PC-3 (cell line): ENCODE measurements around the gene SYK. TPM values are rescaled to one million over a fixed set of nuclear protein-coding genes. Genes with fewer than 3 reads are reported as not detected.
"Not testable (repeated sequence)": the region's sequence is repeated elsewhere in the genome, so short reads cannot be mapped to it uniquely, and the experiment has no call there.

Experiments used
- ATAC-seq: fragments of 200-7000 bp; cut with Tn5 transposase; 2 replicates; pipeline ENCODE4 v1.9.1; 2020; ENCODE audit warnings: mild to moderate bottlenecking, moderate library complexity
- Bru-seq: library from RNA; stranded (reverse); fragments of 400-500 nt; gene quantifications from one replicate; lab custom pipeline; 2021; lab: Mats Ljungman, UMichigan
- BruChase-seq, 2 experiments: library from RNA; stranded (reverse); fragments of 400-500 nt; gene quantifications; one replicate each; lab custom pipeline; 2021; lab: Mats Ljungman, UMichigan
- BruUV-seq: library from RNA; stranded (reverse); fragments of 400-500 nt; replicated peaks from 2 replicates; lab custom pipeline; 2021; lab: Mats Ljungman, UMichigan
- CTCF ChIA-PET: fragments of 300-600 bp; sonication (Branson Sonifier 250); formaldehyde crosslinking; loops from one replicate; lab custom pipeline; 2022; ENCODE audit warnings: antibody characterized with exemption; lab: Charles Lee
- POLR2A ChIA-PET: fragments of 300-600 bp; sonication (Branson Sonifier 250); formaldehyde crosslinking; loops from one replicate; lab custom pipeline; 2022; ENCODE audit warnings: antibody characterized with exemption; ENCODE audit not compliant: unreplicated experiment; lab: Charles Lee
- DNase-seq: peaks from one replicate; pipeline ENCODE4 v3.0.0-alpha.2; 2015
- H2AFZ ChIP-seq: fragments of 300-600 bp; sonication (generic); 2 replicates; pipeline ENCODE4 v1.6.0; 2016; ENCODE audit warnings: antibody characterized with exemption, low read length
- H3F3A ChIP-seq: fragments of 300-600 bp; sonication (generic); one replicate; pipeline ENCODE4 v1.6.0; 2017; ENCODE audit warnings: antibody characterized with exemption, low read length, control low read depth, mild to moderate bottlenecking; ENCODE audit not compliant: unreplicated experiment
- H3K27ac ChIP-seq: fragments of 300-600 bp; sonication (generic); 2 replicates; pipeline ENCODE4 v1.5.1; 2016; ENCODE audit warnings: mild to moderate bottlenecking, low read length
- H3K27me3 ChIP-seq: fragments of 300-600 bp; sonication (generic); 2 replicates; pipeline ENCODE4 v1.6.1; 2016; ENCODE audit warnings: low read length, mixed read lengths
- H3K36me3 ChIP-seq: fragments of 300-600 bp; sonication (generic); 2 replicates; pipeline ENCODE4 v1.6.1; 2016; ENCODE audit warnings: low read depth, mixed run types, low read length, mixed read lengths
- H3K4me1 ChIP-seq: fragments of 300-600 bp; sonication (generic); 2 replicates; pipeline ENCODE4 v1.5.1; 2016; ENCODE audit warnings: low read length; ENCODE audit not compliant: insufficient read depth
- H3K4me2 ChIP-seq: fragments of 300-600 bp; sonication (generic); 2 replicates; pipeline ENCODE4 v1.6.0; 2016; ENCODE audit warnings: low read length
- H3K4me3 ChIP-seq: fragments of 300-600 bp; sonication (generic); 2 replicates; pipeline ENCODE4 v1.5.1; 2016; ENCODE audit warnings: mild to moderate bottlenecking, low read length, mixed read lengths
- H3K79me2 ChIP-seq: fragments of 300-600 bp; sonication (generic); 2 replicates; pipeline ENCODE4 v1.6.1; 2017; ENCODE audit warnings: low read length, mixed read lengths
- H3K9ac ChIP-seq: fragments of 300-600 bp; sonication (generic); 2 replicates; pipeline ENCODE4 v1.6.0; 2016; ENCODE audit warnings: mild to moderate bottlenecking, low read length
- H3K9me2 ChIP-seq: fragments of 300-600 bp; sonication (generic); replicated peaks from 2 replicates; pipeline ENCODE4 v1.6.1; 2016; ENCODE audit warnings: mixed run types, low read length, mixed read lengths
- H3K9me3 ChIP-seq: fragments of 300-600 bp; sonication (generic); 2 replicates; pipeline ENCODE4 v1.6.1; 2016; ENCODE audit warnings: low read length, mixed read lengths
- H4K20me1 ChIP-seq: fragments of 300-600 bp; sonication (generic); 2 replicates; pipeline ENCODE4 v1.6.1; 2016; ENCODE audit warnings: low read length, mixed read lengths
- CTCF ChIP-seq: fragments of 300-600 bp; sonication (generic); conservative IDR thresholded peaks from 2 replicates; pipeline ENCODE4 v1.5.1; 2017; ENCODE audit warnings: antibody characterized with exemption, low read depth, mild to moderate bottlenecking, low read length
- EZH2 ChIP-seq: fragments of 300-600 bp; sonication (generic); IDR thresholded peaks from one replicate; pipeline ENCODE4 v1.6.1; 2017; ENCODE audit warnings: antibody characterized with exemption, mild to moderate bottlenecking, low read length; ENCODE audit not compliant: unreplicated experiment
- EZH2phosphoT487 ChIP-seq: fragments of 300-600 bp; sonication (generic); IDR thresholded peaks from 2 replicates; pipeline ENCODE4 v1.6.1; 2018; ENCODE audit warnings: mild to moderate bottlenecking, antibody characterized with exemption, low read length, borderline replicate concordance
- intact Hi-C: fragments of 100-400 bp; cut with micrococcal nuclease; formaldehyde crosslinking; loops from 2 replicates; pipeline ENCODE4 v1.9.0; 2023
- long read RNA-seq: library from polyadenylated mRNA; unstranded; transcript quantifications from one replicate; pipeline ENCODE4 v2.0.0, GENCODE V29; 2021; ENCODE audit not compliant: unreplicated experiment
- total RNA-seq: library from RNA; depleted of rRNA; stranded (reverse); fragments of >200 nt; gene quantifications from 2 replicates; pipeline ENCODE4 v1.2.3, GENCODE V29; 2014; rRNA removed

The SYK gene
- 12.9 and 14.6 TPM in 2 replicates for total RNA-seq
- Bru-seq, nascent RNA, result percentile 46 among the genes with signal in this experiment
- BruChase-seq, experiment 1, labeled RNA remaining after a 6-hour chase, result percentile 42 among the genes with signal in this experiment
- percentile 41 among the genes with signal in this experiment for BruChase-seq, experiment 2, labeled RNA remaining after a 2-hour chase
- long read RNA-seq, full-length matches to known transcripts, result 10 of 28 reads
- long read RNA-seq, partial matches to known transcripts, result 8 of 28 reads
- long read RNA-seq, other reads (novel, unspliced or antisense), result 10 of 28 reads

- Histone ChIP-seq H3K79me2 (peaks cover 36% of the 10 kb centered on the region), H2AFZ (peak within 1 kb of the TSS; percentile 89), H3K4me3 (peak within 1 kb of the TSS; percentile 83), H3F3A (no peaks in the 10 kb centered on the region), H3K9me3 (no peaks in the 10 kb centered on the region), H3K9me2 (no peaks in the 10 kb centered on the region), H4K20me1 (no peaks in the 10 kb centered on the region), H3K36me3 (no peaks in the 10 kb centered on the region), H3K27me3 (no peaks in the 10 kb centered on the region), H3K4me2 (peak within 1 kb of the TSS; percentile 80), H3K4me1 (peaks cover 6% of the 10 kb centered on the region; the same call in 1 of the 2 replicates), H3K27ac (peak within 1 kb of the TSS; percentile 50), H3K9ac (peak within 1 kb of the TSS; percentile 83)
- no peak for TF ChIP-seq CTCF
- TF ChIP-seq EZH2phosphoT487, result no peak
- no peak for TF ChIP-seq EZH2
- ChIA-PET CTCF (no interaction called here), POLR2A (interaction anchor here (1.1 kb wide), 1 partner anchor 10 kb away, joined by 3 read pairs; no protein-coding TSS in a partner anchor)
- ATAC-seq (peak; percentile 79), DNase-seq (peak; percentile 60)
- intact Hi-C loops, result no loop called here
- no TSS peak for BruUV-seq
Measured at GRCh38 chr9:90801241-90801972, at the start of gene SYK. Gene SYK (plus strand): TSS chr9:90801819. CDS start chr9:90843899, 42,080 bp downstream.

GRCh38 chr9:90755514-90756371 is 45.9 kb upstream of the SYK start:
- H3K4me3 ChIP-seq, H4K20me1 ChIP-seq, H3K9me3 ChIP-seq, ATAC-seq, H3F3A ChIP-seq, H3K4me2 ChIP-seq, H3K9me2 ChIP-seq, POLR2A ChIA-PET, H3K4me1 ChIP-seq, H3K79me2 ChIP-seq, H2AFZ ChIP-seq, H3K27me3 ChIP-seq, H3K36me3 ChIP-seq, BruUV-seq, H3K27ac ChIP-seq, H3K9ac ChIP-seq: not testable (repeated sequence)
- peak; percentile 52 for TF ChIP-seq CTCF
- intact Hi-C loops, result loop anchor here (2.0 to 5.0 kb wide), 2 partner anchors 529 to 1158 kb away; no protein-coding TSS in a partner anchor
- CTCF ChIA-PET, result interaction anchor here (0.5 to 0.7 kb wide), 2 partner anchors 529 to 1158 kb away, joined by 3 read pairs; no protein-coding TSS in a partner anchor
- DNase-seq, result peak; percentile 68

GRCh38 chr9:90760577-90760976 is 41.0 kb upstream of the SYK start:
- BruUV-seq, result not testable (repeated sequence)

More at GRCh38 chr9:90760577-90760976, 41.0 kb upstream of the SYK start:
- H3K27ac ChIP-seq, H3K4me3 ChIP-seq, CTCF ChIA-PET, H4K20me1 ChIP-seq, POLR2A ChIA-PET, H3K27me3 ChIP-seq, H3K36me3 ChIP-seq, H3K9me2 ChIP-seq, DNase-seq, H3K9ac ChIP-seq, H2AFZ ChIP-seq, ATAC-seq, H3K4me2 ChIP-seq, intact Hi-C loops, H3K9me3 ChIP-seq, H3K4me1 ChIP-seq, H3F3A ChIP-seq, H3K79me2 ChIP-seq: not testable (repeated sequence)
